22Rv1 (cell line): Measurements from ENCODE around the gene NEIL3.

ENCODE experiments used
- H3K27ac ChIP-seq: fragments of 450-650 bp; 2 replicates; pipeline ENCODE4 v1.5.1; 2017
- CTCF ChIP-seq: fragments of 450-650 bp; IDR thresholded peaks from 2 replicates; pipeline ENCODE4 v1.5.1; 2017; ENCODE audit warnings: mild to moderate bottlenecking
- ZFX ChIP-seq: fragments of 450-650 bp; IDR thresholded peaks from 2 replicates; pipeline ENCODE4 v1.6.1; 2017; ENCODE audit warnings: antibody characterized with exemption, borderline replicate concordance

Gene NEIL3

GRCh38 chr4:177384856-177385397 is 75.3 kb downstream of the NEIL3 start:
- H3K27ac ChIP-seq: no peak overlapping the region
- TF ChIP-seq CTCF: no peak

- TF ChIP-seq ZFX: no peak
- TF ChIP-seq CTCF: no peak
- no peak overlapping the region for H3K27ac ChIP-seq
Observed at GRCh38 chr4:177385576-177386277, 76.1 kb downstream of the NEIL3 start.

- H3K27ac ChIP-seq: no peak overlapping the region
- TF ChIP-seq ZFX: no peak
- no peak for TF ChIP-seq CTCF
Observed at GRCh38 chr4:177386278-177386815, 76.7 kb downstream of the NEIL3 start.

- no peak overlapping the region for H3K27ac ChIP-seq
- TF ChIP-seq ZFX: no peak
- no peak for TF ChIP-seq CTCF
Observed at GRCh38 chr4:177391287-177391686, 81.6 kb downstream of the NEIL3 start.

GRCh38 chr4:177391953-177392352 is 82.3 kb downstream of the NEIL3 start:
- no peak for TF ChIP-seq ZFX
- TF ChIP-seq CTCF: no peak
- H3K27ac ChIP-seq: no peak overlapping the region

GRCh38 chr4:177393236-177393635 is 83.6 kb downstream of the NEIL3 start:
- no peak overlapping the region for H3K27ac ChIP-seq
- TF ChIP-seq ZFX (no peak), CTCF (no peak)

- TF ChIP-seq ZFX: no peak
- no peak for TF ChIP-seq CTCF
- H3K27ac ChIP-seq: no peak overlapping the region
Observed at GRCh38 chr4:177396352-177396751, 86.7 kb downstream of the NEIL3 start.
